Activated CD4-positive, alpha-beta T cell treated with anti-CD3 and anti-CD28 coated beads for 4 hours (primary cell): ENCODE data around the gene HSP90AB1.
A peak's percentile ranks its signal among the peaks of the same experiment; 100 is the strongest.

Experiments used
- DNase-seq, 2 donors: peaks; one replicate each; pipeline ENCODE4 v3.0.0-alpha.2; 2020

Gene HSP90AB1

DNA sequence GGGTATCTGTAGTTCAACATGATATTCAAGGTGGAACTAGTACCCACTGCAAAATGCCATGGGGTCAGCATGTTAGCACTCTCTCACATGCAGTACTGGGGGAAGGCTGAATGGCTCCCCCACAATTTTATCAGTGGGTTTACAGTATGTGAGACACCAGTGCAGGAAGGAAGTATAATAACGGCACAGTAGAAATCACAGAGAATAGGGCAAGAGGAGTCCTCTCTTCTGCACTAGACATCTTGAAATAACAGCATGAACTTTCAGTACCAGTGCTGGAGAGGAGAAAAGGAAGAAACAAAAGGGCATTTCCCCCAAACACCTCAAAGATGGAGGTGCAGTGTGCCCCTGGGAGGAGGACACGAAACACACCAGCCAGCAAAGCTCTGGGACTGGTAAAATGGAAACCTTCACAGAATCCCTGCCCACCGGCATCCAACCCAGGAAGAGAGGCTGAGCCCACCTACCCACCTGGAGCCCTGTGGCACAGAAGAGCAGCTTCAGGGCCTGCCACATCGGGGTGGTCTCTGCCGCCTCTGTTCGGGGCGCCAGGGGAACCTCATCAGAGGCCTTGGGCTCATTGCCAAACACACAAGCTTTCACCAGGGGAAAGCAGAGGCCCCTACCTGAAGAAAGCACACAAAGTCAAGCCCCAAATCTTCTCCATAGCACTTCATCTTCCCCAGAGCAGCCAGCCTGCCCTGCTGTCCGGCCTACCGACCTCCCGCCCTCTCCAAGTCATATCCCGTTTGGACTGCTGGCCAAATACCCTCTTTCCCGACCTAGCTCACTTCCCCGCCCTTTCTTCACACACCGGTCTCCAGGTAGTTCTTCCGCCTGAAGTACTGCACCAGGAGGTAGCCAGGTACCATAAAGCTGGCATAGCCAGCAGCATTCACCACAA lies 9.2 kb downstream of the HSP90AB1 start:
- no peak for DNase-seq

GRCh38 chr6:44256775-44257024 lies 9.8 kb downstream of the HSP90AB1 start:
- no peak for DNase-seq

DNA sequence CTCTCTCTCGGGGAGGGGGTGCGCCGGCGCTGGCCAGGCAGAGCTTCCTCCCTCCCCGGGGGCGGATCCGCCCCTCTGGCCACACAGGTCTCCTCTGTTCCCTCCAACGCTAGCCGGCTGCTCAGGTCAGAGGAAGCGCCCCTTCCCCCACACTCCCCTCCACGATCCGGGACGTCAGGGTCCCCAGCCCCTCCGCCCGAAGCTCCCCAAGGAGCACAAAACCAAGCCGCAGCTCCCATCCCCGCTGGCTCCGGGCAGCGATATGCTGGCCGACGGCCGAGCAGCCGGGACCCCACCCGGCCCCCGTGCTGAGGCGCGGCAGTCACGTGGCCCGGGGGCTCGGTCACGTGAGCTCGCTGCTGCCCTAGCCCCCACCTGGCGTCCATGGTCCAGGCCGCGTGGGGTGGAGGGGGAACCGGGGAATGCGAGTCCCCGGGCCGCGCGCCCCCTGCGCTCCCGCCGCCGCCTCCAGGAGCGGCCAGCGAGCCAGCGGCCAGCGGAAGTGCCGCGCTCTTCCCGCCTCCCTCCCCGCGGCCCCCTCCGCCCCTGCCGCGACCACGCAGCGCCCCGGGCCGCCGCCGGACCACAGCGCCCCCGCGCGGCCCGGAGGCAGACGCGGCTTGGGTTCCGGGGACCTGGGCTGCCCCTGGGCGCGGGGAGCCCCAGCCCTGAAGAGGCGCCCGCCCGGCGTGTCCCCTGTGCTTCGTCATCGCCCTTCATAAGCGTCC lies 10.3 kb downstream of the HSP90AB1 start, which contains the start of gene SLC35B2:
Gene SLC35B2 (minus strand): TSS at position 504 of the 728 bp plus-strand sequence. CDS start 118 bp downstream, at position 386.
- DNase-seq, result peak; percentile 59 to 67

DNA sequence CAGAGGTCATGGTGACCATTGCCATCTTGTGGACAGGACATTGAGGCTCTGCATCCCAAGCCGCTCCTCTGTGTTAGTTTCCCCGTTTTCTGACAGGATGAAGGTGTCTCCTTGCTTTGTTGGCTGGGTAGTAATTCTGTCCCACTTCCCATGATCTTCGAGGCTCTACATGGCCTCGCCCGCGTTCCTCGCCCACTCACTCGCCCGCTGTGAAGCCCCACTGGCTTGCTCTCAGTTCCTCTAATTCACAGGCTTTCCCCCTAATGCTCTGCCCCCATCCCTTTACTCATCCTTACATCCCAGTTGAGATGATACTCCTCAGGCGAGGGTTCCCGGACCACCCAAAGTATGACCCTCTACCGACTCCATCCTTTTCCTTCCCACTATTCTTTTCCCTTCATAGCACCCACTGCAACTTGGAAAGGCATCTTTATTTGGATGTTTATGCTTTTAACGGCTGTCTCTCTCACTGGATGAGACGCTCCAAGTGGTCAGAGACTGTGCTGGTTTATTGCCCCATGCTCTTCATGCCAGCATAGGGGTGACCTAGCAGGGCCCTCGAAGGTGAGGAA lies 10.9 kb downstream of the HSP90AB1 start:
- DNase-seq, result no peak

DNA sequence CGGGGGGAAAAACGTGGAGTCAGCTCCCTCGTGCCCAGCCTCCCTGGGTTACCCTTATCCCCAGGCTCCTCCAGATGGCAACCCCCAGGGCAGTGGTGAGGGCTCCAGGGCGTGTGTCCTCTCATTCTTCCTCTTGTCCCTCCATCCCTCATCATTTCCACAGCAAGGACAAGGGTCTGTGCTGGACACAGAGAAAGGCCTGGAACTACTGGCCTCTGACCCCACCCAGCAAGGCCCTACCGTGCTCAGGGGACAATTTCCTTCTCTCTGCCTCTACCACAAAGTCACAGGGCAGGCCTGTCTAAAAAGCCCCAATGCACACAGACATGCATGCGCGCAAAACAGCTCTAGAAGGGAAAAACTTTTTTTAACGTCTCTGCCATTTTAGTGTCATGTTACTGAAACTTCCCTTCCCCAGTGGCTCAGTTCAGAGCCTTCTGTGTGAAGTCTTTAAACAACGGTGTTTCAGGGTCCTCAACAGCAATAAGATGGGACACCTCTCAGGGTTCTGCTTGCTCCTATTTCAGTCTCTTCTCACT lies 11.5 kb downstream of the HSP90AB1 start:
- DNase-seq, result no peak

DNA sequence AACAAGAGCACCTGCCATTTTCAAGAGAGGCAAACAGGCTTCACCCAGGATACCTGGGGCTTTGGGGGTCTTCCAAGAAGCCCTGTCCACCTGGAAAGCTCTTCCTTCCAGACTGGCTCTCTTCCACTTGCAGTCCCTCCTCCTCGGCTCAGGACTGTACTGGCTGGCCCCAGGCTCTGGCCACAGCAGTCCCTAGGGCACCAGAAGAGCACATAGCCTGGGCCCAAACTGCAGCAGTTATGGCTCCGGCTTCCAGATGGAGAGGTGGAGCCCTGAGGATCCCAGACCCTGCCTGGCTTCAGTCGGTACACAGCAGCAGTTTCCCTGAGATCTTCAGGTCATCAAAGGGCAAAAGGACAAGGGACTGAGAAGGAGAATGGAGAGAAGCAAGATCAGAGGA lies 12.0 kb downstream of the HSP90AB1 start:
- DNase-seq, result no peak

DNA sequence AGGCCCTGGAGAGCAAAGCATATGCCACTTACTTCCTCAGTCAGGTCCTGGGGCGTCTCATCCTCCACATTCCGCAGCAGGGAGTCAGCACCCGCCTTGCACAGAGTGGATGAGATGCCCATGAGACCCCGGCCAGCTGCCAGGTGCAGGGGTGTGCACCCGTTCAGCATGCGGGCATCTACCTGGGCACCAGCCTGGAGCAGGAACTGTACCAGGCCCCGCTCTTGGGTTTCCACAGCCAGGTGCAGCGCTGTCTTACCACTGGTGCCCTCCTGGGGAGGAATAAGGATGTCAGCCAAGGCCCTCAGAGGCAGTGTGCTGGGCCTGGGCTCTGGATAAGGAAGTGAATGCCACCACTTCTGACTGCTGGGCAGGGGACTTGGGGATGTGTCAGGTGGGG lies 13.1 kb downstream of the HSP90AB1 start:
- no peak for DNase-seq

DNA sequence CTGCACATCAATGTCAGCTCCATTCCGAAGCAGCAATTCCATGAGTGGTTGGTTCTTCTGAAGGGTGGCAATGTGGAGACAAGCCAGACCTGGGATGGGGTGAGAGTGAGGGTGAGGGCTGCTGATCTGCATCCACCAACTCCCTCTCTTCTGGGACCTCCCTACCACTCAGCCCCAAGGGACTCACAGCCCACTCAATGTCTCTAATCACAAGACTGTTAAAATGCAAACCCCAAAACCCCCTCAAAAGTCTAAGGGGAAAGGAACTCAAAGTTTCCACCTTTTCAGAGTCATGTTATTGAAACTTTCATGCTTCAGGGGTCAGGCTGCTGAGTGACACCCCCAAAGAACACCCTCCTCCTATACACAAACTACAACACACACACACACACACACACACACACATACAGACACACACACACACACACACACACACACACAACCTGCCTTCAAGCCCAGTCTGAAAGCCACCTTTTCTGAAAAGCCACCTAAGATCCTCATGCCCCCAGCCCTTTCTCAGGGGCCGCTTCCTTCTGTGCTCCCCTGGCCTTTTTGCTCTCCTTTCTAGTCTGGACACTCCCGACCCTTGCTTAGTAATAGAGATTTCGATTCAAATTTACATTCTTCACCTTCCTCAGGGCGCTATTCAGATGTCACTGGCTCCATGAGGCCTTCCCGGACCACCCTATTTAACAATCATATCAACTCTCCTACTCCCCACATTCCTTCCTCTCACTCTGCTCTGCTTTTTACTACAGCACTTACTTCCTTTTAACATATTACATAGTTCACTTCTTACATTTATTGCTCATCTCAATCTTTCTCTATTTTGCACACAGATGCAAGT lies 13.8 kb downstream of the HSP90AB1 start:
- no peak for DNase-seq

GRCh38 chr6:44261581-44261980 lies 14.7 kb downstream of the HSP90AB1 start:
- no peak for DNase-seq

DNA sequence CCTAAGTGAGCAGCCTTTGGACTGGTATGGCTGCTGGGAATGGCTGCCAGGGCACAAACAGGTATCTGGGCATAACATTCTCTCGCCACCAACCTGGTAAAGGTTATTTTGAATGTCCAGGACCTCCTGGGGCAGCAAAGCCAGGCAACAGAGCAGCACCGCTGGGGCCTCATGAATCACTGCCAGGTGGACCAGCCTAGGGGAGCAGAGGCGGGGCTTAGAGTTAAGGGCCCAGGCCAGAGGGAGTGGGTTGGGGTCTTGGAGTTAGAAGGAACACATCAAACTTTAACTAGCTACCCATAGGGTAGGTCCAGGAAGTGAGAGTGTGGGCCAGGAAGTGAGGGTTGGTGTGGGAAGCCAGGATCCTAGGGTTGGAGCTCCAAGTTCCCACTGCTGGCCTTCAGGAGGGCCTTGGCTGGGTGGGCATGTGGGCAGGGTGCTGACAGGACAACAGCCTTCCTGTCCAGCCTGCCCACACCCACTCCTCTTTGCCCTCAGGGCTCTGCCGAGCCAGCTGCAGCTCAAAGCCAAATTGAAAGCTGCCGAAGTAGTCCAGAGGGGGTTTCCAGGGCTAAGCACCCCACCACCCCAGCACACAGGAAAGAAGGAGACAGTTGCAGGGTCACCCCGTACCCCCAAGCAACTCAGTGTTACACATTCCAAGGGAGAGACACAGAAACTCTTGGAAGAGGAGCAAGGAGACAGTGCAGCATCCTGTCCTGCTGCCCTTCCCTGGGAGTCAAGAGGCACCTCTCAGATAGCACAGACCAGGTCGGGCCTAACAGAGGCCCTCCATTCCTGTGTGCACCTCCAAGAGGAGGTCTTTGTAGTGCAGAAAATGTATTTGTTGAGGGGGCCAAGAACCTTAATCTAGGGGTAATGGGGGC lies 15.8 kb downstream of the HSP90AB1 start:
- DNase-seq, result no peak

- peak in 1 of 2 donors; percentile 37 for DNase-seq
Measured at GRCh38 chr6:44263354-44264100, 16.6 kb downstream of the HSP90AB1 start.

- DNase-seq, result no peak
Measured at GRCh38 chr6:44264154-44265006, 17.5 kb downstream of the HSP90AB1 start.

DNA sequence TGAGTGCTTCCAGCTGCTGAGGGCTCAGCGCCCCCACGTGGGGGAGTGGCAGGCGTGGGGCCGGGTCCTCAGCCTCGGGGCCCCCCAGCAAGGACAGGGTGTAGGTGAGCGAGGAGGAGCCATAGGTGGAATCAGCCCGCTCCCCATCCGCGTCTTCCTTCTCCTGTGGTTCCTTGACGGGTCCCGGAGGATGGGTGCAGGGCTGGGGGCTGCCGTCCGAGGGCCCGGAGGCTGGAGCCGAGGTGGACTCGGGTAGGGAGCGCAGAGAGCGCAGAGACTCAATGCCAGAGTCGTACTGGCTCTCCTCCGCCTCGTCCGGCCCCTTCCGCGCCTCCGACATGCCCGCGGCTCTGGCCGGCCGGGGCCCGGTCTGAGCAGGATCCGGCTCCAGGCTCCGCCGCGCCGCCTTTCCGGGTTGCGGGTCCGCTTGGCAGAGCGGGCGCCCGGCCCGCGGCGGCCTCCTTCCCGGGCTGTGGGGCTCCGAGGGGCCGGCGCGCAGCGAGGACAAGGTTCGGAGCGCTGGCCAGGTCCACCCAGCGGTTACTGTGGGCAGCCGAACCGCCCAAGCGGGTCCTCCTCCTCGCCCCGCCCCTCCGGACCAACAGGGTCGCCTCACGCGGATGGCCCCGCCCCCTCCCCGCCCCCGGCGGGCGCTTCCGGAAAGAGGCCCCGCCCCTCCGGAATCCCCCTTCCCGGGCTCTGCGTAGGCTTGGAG lies 18.3 kb downstream of the HSP90AB1 start, which contains the start of gene NFKBIE:
Gene NFKBIE (minus strand): TSS at position 545 of the 715 bp plus-strand sequence. CDS start 205 bp downstream, at position 340.
- peak; percentile 96 to 97 for DNase-seq

DNA sequence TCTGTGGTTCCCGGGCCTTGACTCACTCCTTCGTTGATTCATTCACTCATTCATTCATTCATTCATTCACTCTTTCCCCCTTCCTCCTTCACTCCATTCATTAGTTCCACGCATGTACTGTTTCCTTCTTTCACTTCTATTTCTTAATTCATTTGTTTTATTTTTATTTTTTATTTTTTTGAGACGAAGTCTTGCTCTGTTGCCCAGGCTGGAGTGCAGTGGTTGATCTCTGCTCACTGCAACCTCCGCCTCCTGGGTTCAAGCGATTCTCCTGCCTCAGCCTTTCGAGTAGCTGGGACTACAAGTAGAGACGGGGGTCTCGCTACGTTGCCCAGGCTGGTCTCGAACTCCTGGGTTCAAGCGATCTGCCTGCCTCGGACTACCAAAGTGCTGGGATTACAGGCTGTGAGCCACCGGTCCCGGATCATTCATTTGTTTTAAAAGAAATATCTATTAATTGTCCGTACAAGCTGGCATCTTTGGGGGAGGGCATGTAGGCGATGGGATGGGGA lies 18.9 kb downstream of the HSP90AB1 start:
- no peak for DNase-seq

- DNase-seq, result no peak
Measured at GRCh38 chr6:44266347-44266746, 19.4 kb downstream of the HSP90AB1 start.

GRCh38 chr6:44267252-44267651 lies 20.4 kb downstream of the HSP90AB1 start:
- DNase-seq, result no peak

DNA sequence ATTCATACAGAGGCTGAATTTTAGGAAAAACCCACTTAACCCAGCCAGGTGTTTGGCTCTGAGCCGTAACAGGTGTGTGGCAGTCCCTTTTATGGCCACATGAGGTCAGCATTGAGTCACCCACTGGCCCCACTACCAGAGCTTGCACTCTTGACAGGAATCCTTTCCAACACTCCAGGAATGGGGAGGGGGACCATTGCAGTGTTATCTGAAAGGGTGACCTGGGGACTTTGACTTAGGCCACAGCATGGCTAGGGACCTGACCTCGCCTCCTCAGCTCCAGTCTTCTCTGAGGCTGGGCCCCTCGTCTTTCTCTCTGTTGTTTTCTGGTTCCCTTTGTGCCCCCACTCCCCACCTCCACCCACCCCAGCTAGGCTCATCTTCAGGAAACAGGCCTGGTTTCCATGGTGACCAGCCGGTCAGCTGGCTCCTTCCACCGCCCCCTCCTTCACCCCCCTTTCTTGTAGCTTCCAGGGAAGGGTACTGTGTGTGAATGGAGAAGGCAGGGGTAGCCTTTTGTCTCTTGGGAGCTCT lies 21.3 kb downstream of the HSP90AB1 start:
- peak; percentile 51 to 67 for DNase-seq

- DNase-seq, result no peak
Measured at GRCh38 chr6:44269178-44269920, 22.4 kb downstream of the HSP90AB1 start.
